ENCODE data around the gene KRTAP10-9. TPM values are rescaled to one million over a fixed set of nuclear protein-coding genes. Genes with fewer than 3 reads are reported as not detected.

The KRTAP10-9 gene
- polyA plus RNA-seq, 3 donors = not detected

GRCh38 chr21:44595524-44595923 lies 31.4 kb upstream of the KRTAP10-9 start:
- no peak overlapping the region for H2AFZ ChIP-seq (ENCODE audit: insufficient read depth, low read depth, low read length, poor library complexity, severe bottlenecking)
- Mint-ChIP-seq H3K27ac (no peak overlapping the region), H3K4me3 (no peak overlapping the region), H3K4me1 (no peaks in the 10 kb centered on the region), H3K27me3 (ENCODE audit: low read depth in 3 of 3) (peaks cover 2 to 23% (median 7%) of the 10 kb centered on the region in 3 donors), H3K36me3 (no peaks in the 10 kb centered on the region), H3K9me3 (peaks cover 0 to 2% (median 0%) of the 10 kb centered on the region in 7 donors)
- H3K27ac ChIP-seq (ENCODE audit: low read depth in 1 of 2, low read length in 2 of 2) = no peak overlapping the region
- no peak for DNase-seq
- H3K4me1 ChIP-seq (ENCODE audit: control insufficient read depth in 1 of 2, insufficient read depth in 2 of 2, low read length in 2 of 2) = no peaks in the 10 kb centered on the region
- no peak for TF ChIP-seq CTCF (IDR thresholded peaks at IDR 0.05)
- H3K36me3 ChIP-seq (replicated peaks in 1 of 2; ENCODE audit: control insufficient read depth in 1 of 2, insufficient read depth in 2 of 2, low read length in 2 of 2) = no peaks in the 10 kb centered on the region
- no peaks in the 10 kb centered on the region for H3K27me3 ChIP-seq (ENCODE audit: control insufficient read depth in 2 of 2, insufficient read depth in 2 of 2, low read length in 2 of 2)
- H3K9ac ChIP-seq (ENCODE audit: insufficient read depth, low read length, poor library complexity, severe bottlenecking) = no peak overlapping the region
- H3K4me3 ChIP-seq (replicated peaks in 1 of 3; ENCODE audit: low read depth in 2 of 3, low read length in 3 of 3) = no peak overlapping the region
- WGBS (ENCODE audit: insufficient coverage) = 85% methylated on average over 2 of the region's 6 CpGs
- H3K4me2 ChIP-seq (replicated peaks; ENCODE audit: extremely low read depth, low read length, poor library complexity, severe bottlenecking) = no peak overlapping the region
- intact Hi-C loops (cut with micrococcal nuclease) = no loop called here
- H4K20me1 ChIP-seq (ENCODE audit: insufficient read depth, low read length) = no peaks in the 10 kb centered on the region
- H3K79me2 ChIP-seq (ENCODE audit: insufficient read depth, low read length) = no peaks in the 10 kb centered on the region
- no peaks in the 10 kb centered on the region for H3K9me3 ChIP-seq (replicated peaks in 1 of 2; ENCODE audit: control insufficient read depth in 1 of 2, insufficient read depth in 1 of 2, low read length in 2 of 2)

GRCh38 chr21:44596068-44596725 lies 30.7 kb upstream of the KRTAP10-9 start:
- Histone ChIP-seq H2AFZ (ENCODE audit: insufficient read depth, low read depth, low read length, poor library complexity, severe bottlenecking) (no peak overlapping the region), H3K79me2 (ENCODE audit: insufficient read depth, low read length) (no peaks in the 10 kb centered on the region), H3K9me3 (replicated peaks in 1 of 2; ENCODE audit: control insufficient read depth in 1 of 2, insufficient read depth in 1 of 2, low read length in 2 of 2) (no peaks in the 10 kb centered on the region), H3K4me1 (ENCODE audit: control insufficient read depth in 1 of 2, insufficient read depth in 2 of 2, low read length in 2 of 2) (no peaks in the 10 kb centered on the region), H4K20me1 (ENCODE audit: insufficient read depth, low read length) (no peaks in the 10 kb centered on the region), H3K4me2 (replicated peaks; ENCODE audit: extremely low read depth, low read length, poor library complexity, severe bottlenecking) (no peak overlapping the region), H3K4me3 (replicated peaks in 1 of 3; ENCODE audit: low read depth in 2 of 3, low read length in 3 of 3) (no peak overlapping the region), H3K9ac (ENCODE audit: insufficient read depth, low read length, poor library complexity, severe bottlenecking) (no peak overlapping the region), H3K27me3 (ENCODE audit: control insufficient read depth in 2 of 2, insufficient read depth in 2 of 2, low read length in 2 of 2) (no peaks in the 10 kb centered on the region), H3K36me3 (replicated peaks in 1 of 2; ENCODE audit: control insufficient read depth in 1 of 2, insufficient read depth in 2 of 2, low read length in 2 of 2) (no peaks in the 10 kb centered on the region), H3K27ac (ENCODE audit: low read depth in 1 of 2, low read length in 2 of 2) (no peak overlapping the region)
- Mint-ChIP-seq H3K27ac (no peak overlapping the region), H3K27me3 (ENCODE audit: low read depth in 3 of 3) (peaks cover 2 to 23% (median 7%) of the 10 kb centered on the region in 3 donors), H3K36me3 (no peaks in the 10 kb centered on the region), H3K9me3 (peaks cover 0 to 2% (median 0%) of the 10 kb centered on the region in 7 donors), H3K4me3 (no peak overlapping the region), H3K4me1 (no peaks in the 10 kb centered on the region)
- DNase-seq = no peak
- WGBS (ENCODE audit: insufficient coverage) = 83% methylated on average over 7 of the region's 9 CpGs
- intact Hi-C loops (cut with micrococcal nuclease) = no loop called here
- TF ChIP-seq CTCF (IDR thresholded peaks at IDR 0.05) = no peak

Data from CD14-positive monocyte (primary cell).